Right lung (tissue), 10 donors: ENCODE results near the gene ADGRG3. TPM values are rescaled to one million over a fixed set of nuclear protein-coding genes. Genes with fewer than 3 reads are reported as not detected.

Experiments
- DNase-seq, 2 donors: peaks; one replicate each; pipeline ENCODE4 v3.0.0-alpha.2; 2013
- long read RNA-seq, 8 donors: transcript quantifications; one replicate each; lab custom pipeline, GENCODE V29; 2026
- polyA plus RNA-seq, 5 donors: library from polyadenylated mRNA; unstranded; fragments of 120-200 nt; gene quantifications; one replicate each; pipeline versions ENCODE4 v1.2.1 to v1.2.3, GENCODE V29; 2013; ENCODE audit warnings: inconsistent platforms in 1 of 5, low replicate concordance in 1 of 5; ENCODE audit not compliant: insufficient read length in 5 of 5, insufficient read depth in 1 of 5

The ADGRG3 gene
- 1 to 10 TPM in 2 of 5 donors, under 1 TPM in 3; 0.38 to 1.2 (median 0.86) TPM for polyA plus RNA-seq
- long read RNA-seq, donor 1 = 0 reads
- long read RNA-seq, donor 2 = 0 reads
- long read RNA-seq, donor 3 = 0 reads
- long read RNA-seq, donor 4, partial matches to known transcripts = 0 of 1 reads
- long read RNA-seq, donor 4, other reads (novel, unspliced or antisense) = 0 of 1 reads
- long read RNA-seq, donor 5 = 0 reads
- long read RNA-seq, donor 6 = 0 reads
- long read RNA-seq, donor 7 = 0 reads
- long read RNA-seq, donor 8 = 0 reads

- no peak for DNase-seq
Measured at GRCh38 chr16:57668263-57668571, at the start of gene ADGRG3. ADGRG3 (plus strand) TSS chr16:57668306; CDS start chr16:57668348, 42 bp downstream.

GRCh38 chr16:57619133-57619605 is 48.9 kb upstream of the ADGRG3 start:
- DNase-seq = no peak

GRCh38 chr16:57619606-57620334 is 48.3 kb upstream of the ADGRG3 start:
- no peak for DNase-seq

GRCh38 chr16:57620335-57621231 is 47.5 kb upstream of the ADGRG3 start:
- DNase-seq = peak in 1 of 2 donors; percentile 58

- DNase-seq = no peak
Measured at GRCh38 chr16:57621521-57622271, 46.4 kb upstream of the ADGRG3 start.

- DNase-seq = no peak
Measured at GRCh38 chr16:57622361-57623250, 45.5 kb upstream of the ADGRG3 start.

- DNase-seq = no peak
Measured at GRCh38 chr16:57623251-57624043, 44.7 kb upstream of the ADGRG3 start.

- DNase-seq = no peak
Measured at GRCh38 chr16:57624044-57624688, 43.9 kb upstream of the ADGRG3 start.

GRCh38 chr16:57624806-57625500 is 43.2 kb upstream of the ADGRG3 start:
- no peak for DNase-seq

GRCh38 chr16:57626420-57627170 is 41.5 kb upstream of the ADGRG3 start:
- no peak for DNase-seq

GRCh38 chr16:57627184-57627871 is 40.8 kb upstream of the ADGRG3 start:
- DNase-seq = no peak

GRCh38 chr16:57628008-57628781 is 39.9 kb upstream of the ADGRG3 start, which contains the start of gene ADGRG1:
ADGRG1 (plus strand) TSS chr16:57628630; CDS start chr16:57650288, 21,658 bp downstream.
- no peak for DNase-seq

GRCh38 chr16:57628783-57629293 is 39.3 kb upstream of the ADGRG3 start:
- DNase-seq = no peak

GRCh38 chr16:57629516-57630406 is 38.3 kb upstream of the ADGRG3 start:
- DNase-seq = no peak

GRCh38 chr16:57630407-57630797 is 37.7 kb upstream of the ADGRG3 start:
- no peak for DNase-seq
